Kidney (tissue), 14 donors: ENCODE data around the gene CA4. TPM values are rescaled to one million over a fixed set of nuclear protein-coding genes. Genes with fewer than 3 reads are reported as not detected.
"Not testable (repeated sequence)": the region's sequence is repeated elsewhere in the genome, so short reads cannot be mapped to it uniquely, and the experiment has no call there.

Source experiments
- DNase-seq, 5 donors: peaks; one replicate each; pipeline ENCODE4 v3.0.0-alpha.2; 2013 to 2020
- FAIRE-seq: peaks from 2 replicates; lab custom pipeline; 2012; peaks lifted over from hg19 to GRCh38; lab: Jason Lieb, UNC
- H3K27ac ChIP-seq, 2 donors: one replicate each; pipeline ENCODE4 v1.7.0; 2013; ENCODE audit warnings: low read depth in 2 of 2, low read length in 2 of 2, inconsistent platforms in 1 of 2
- H3K27me3 ChIP-seq: one replicate; pipeline ENCODE4 v1.7.1; 2013; ENCODE audit warnings: low read length, inconsistent platforms; ENCODE audit not compliant: control insufficient read depth, insufficient read depth
- H3K36me3 ChIP-seq, 3 donors: one replicate each; pipeline versions ENCODE4 v1.7.0 to v1.7.1; 2013; ENCODE audit warnings: low read length in 3 of 3, control low read depth in 1 of 3, inconsistent platforms in 1 of 3; ENCODE audit not compliant: insufficient read depth in 3 of 3, control insufficient read depth in 2 of 3
- H3K4me1 ChIP-seq, 3 donors: one replicate each; pipeline versions ENCODE4 v1.7.0 to v1.7.1; 2013; ENCODE audit warnings: low read length in 3 of 3, inconsistent platforms in 1 of 3, low read depth in 1 of 3; ENCODE audit not compliant: control insufficient read depth in 2 of 3, insufficient read depth in 2 of 3
- H3K4me3 ChIP-seq, 3 donors: one replicate each; pipeline versions ENCODE4 v1.7.0 to v1.8.1; 2013; ENCODE audit warnings: low read length in 3 of 3, control low read depth in 1 of 3, inconsistent platforms in 1 of 3
- H3K9ac ChIP-seq, 3 donors: one replicate each; pipeline versions ENCODE4 v1.7.0 to v1.7.1; 2013; ENCODE audit warnings: low read length in 3 of 3, control low read depth in 1 of 3, inconsistent platforms in 1 of 3
- H3K9me3 ChIP-seq, 3 donors: one replicate each; pipeline versions ENCODE4 v1.7.0 to v1.7.1; 2013; ENCODE audit warnings: low read length in 3 of 3, control low read depth in 1 of 3, inconsistent platforms in 1 of 3; ENCODE audit not compliant: control insufficient read depth in 2 of 3, insufficient read depth in 1 of 3
- intact Hi-C: fragments of 100-400 bp; cut with DNase I; formaldehyde crosslinking; loops from one replicate; pipeline ENCODE4 v1.11.1; 2022
- polyA plus RNA-seq: library from polyadenylated mRNA; stranded (reverse); fragments of 350-450 nt; fragmentation: Illumina TruSeq; extraction: RNeasy Lipid Tissue Mini Kit (QIAGEN cat#74804); gene quantifications from one replicate; pipeline ENCODE4 v1.2.3, GENCODE V29; 2014; ENCODE audit warnings: low read depth, low replicate concordance; ENCODE audit not compliant: insufficient read depth
- total RNA-seq: library from RNA; stranded (reverse); fragmentation: NEBNext Ultra II Directional; extraction: Animal tissue kit (Norgen Biotek cat#: 25700); gene quantifications from one replicate; pipeline ENCODE4 v1.2.1, GENCODE V29; 2021
- TF ChIP-seq, protein P1 (sequence below): IDR thresholded peaks from 3 replicates; pipeline ENCODE4 v1.5.1; 2012; ENCODE audit warnings: mild to moderate bottlenecking, moderate library complexity, borderline replicate concordance; ENCODE audit not compliant: insufficient read depth; ENCODE audit errors: extremely low read depth
- donor health status: control.
- donor health status: control.
- donor health status: control.
- donor health status: control.
- donor health status: control.
- donor health status: DM: yes; HTN: yes; CAD: no.
- donor health status: Normal renal cell carcinoma (clear cell type).

The CA4 gene
- total and polyA plus RNA-seq, 2 donors from 2014 or later = 25.3 to 102 TPM

DNA sequence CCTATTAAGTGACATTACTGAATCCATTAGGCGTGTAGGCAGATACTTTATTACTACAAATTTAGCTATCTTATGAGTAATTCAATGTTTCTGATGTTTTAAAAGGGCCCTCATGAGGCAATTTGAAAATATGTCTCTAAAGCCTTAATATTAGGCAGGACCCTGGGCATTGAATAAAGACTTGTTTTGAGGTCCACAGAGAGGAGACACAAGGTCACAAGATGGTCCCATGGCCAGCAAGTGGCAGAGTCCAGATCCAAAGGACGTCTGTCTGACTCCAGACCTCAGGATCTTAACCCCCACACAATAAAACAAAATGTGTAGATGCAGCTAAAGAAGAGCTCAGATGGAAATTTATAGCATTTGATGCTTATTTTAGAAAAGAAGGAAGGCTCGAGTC lies 39.2 kb upstream of the CA4 start:
- Histone ChIP-seq H3K9me3 (no peaks in the 10 kb centered on the region), H3K36me3 (no peaks in the 10 kb centered on the region), H3K27ac (no peak overlapping the region), H3K27me3 (no peaks in the 10 kb centered on the region), H3K4me3 (no peak overlapping the region), H3K4me1 (no peaks in the 10 kb centered on the region), H3K9ac (no peak overlapping the region)
- TF ChIP-seq, protein P1, sequence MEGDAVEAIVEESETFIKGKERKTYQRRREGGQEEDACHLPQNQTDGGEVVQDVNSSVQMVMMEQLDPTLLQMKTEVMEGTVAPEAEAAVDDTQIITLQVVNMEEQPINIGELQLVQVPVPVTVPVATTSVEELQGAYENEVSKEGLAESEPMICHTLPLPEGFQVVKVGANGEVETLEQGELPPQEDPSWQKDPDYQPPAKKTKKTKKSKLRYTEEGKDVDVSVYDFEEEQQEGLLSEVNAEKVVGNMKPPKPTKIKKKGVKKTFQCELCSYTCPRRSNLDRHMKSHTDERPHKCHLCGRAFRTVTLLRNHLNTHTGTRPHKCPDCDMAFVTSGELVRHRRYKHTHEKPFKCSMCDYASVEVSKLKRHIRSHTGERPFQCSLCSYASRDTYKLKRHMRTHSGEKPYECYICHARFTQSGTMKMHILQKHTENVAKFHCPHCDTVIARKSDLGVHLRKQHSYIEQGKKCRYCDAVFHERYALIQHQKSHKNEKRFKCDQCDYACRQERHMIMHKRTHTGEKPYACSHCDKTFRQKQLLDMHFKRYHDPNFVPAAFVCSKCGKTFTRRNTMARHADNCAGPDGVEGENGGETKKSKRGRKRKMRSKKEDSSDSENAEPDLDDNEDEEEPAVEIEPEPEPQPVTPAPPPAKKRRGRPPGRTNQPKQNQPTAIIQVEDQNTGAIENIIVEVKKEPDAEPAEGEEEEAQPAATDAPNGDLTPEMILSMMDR = no peak
- DNase-seq = no peak
- FAIRE-seq = no peak
- intact Hi-C loops = no loop called here

DNA sequence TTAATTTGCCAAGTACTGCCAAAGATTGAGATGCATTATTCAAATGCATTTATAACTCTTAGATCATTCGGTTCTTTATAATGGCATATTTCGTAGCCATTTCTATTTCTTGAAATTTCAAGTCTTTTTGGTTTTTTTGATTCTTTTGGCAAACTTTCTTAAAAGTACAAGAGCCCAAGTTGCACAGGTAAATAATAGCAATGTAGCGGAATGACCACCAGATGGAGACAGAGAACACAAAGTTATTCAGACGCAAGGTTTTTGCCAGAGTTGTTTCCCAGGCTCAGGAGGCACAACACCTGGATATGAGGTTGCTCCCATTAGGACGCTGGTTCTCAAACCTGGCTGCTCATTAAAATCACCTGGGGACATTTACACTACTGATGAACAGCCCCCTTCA lies 38.1 kb upstream of the CA4 start:
- not testable (repeated sequence) for H3K4me3 ChIP-seq, H3K4me1 ChIP-seq

DNA sequence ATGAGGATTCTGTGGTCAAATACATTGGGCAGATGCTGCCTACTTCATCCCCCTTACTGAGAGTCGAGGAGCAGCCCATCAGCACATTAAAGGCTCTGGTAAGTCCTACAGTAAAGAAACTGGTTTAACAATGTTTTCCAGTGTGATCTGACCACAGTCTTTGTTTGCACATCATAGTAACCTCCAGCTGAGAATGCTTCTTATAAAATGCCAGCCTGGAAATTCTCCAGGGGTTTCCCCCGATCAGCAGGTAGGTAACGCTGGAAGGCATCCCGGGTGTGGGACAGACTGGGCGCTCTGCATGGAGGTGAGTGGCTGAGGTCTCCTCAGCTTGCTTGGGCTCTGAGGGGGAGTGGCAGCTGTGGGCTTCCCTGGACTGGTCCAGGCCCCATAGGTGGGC lies 34.4 kb upstream of the CA4 start:
- H3K27me3 ChIP-seq, H3K9ac ChIP-seq, intact Hi-C loops, H3K36me3 ChIP-seq, H3K27ac ChIP-seq, DNase-seq, FAIRE-seq, H3K4me3 ChIP-seq, H3K9me3 ChIP-seq, H3K4me1 ChIP-seq: not testable (repeated sequence)

More for the DNA sequence above, 38.1 kb upstream of the CA4 start:
- DNase-seq, intact Hi-C loops, H3K27ac ChIP-seq, H3K27me3 ChIP-seq, H3K36me3 ChIP-seq, H3K9me3 ChIP-seq, H3K9ac ChIP-seq: not testable (repeated sequence)
- peak; percentile 97 for FAIRE-seq

DNA sequence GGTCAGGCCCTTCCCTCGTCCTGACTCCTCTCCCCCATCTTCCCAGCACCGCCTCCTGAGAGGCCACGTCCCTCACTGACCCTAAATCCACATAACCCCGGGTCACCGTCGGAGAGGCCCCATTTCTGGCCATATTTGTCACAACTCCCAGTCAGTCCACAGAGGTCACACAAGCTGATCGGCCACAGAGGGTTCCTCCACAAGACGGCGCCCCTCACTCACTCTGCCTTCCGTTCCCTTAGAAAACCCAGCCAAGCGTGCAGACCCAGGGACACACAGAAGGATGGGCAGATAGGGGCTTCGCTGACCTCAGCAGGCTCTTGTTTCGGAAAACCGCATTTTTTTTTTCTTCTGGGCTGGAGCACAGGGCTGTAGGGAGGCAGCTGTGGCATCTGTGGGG lies 33.6 kb upstream of the CA4 start:
- H3K27ac ChIP-seq, H3K9ac ChIP-seq, H3K27me3 ChIP-seq, H3K4me3 ChIP-seq, intact Hi-C loops, DNase-seq, H3K9me3 ChIP-seq, FAIRE-seq, H3K4me1 ChIP-seq, H3K36me3 ChIP-seq: not testable (repeated sequence)

DNA sequence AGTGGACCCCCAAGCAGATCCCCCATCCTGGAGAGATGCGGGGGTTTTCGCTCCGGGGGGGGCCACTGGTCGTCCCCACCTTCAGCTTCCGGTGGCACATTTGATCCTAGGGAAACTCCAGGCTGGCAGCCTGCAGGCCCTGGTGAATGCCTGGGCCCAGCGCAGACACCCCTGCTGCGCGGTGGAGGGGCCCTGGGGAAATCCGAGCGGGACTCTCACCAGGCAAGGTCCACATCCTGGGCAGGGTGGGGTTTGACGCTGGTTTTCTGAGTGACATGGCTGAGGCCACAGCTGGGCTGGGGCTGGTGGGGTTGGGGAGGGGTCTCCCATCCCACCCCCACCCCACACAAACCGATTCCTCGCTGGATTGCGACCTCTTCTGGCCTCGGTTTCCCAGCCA lies 30.6 kb upstream of the CA4 start:
- intact Hi-C loops, H3K27me3 ChIP-seq, H3K36me3 ChIP-seq, FAIRE-seq, H3K9me3 ChIP-seq, H3K27ac ChIP-seq, DNase-seq, H3K4me3 ChIP-seq, H3K4me1 ChIP-seq, H3K9ac ChIP-seq: not testable (repeated sequence)

DNA sequence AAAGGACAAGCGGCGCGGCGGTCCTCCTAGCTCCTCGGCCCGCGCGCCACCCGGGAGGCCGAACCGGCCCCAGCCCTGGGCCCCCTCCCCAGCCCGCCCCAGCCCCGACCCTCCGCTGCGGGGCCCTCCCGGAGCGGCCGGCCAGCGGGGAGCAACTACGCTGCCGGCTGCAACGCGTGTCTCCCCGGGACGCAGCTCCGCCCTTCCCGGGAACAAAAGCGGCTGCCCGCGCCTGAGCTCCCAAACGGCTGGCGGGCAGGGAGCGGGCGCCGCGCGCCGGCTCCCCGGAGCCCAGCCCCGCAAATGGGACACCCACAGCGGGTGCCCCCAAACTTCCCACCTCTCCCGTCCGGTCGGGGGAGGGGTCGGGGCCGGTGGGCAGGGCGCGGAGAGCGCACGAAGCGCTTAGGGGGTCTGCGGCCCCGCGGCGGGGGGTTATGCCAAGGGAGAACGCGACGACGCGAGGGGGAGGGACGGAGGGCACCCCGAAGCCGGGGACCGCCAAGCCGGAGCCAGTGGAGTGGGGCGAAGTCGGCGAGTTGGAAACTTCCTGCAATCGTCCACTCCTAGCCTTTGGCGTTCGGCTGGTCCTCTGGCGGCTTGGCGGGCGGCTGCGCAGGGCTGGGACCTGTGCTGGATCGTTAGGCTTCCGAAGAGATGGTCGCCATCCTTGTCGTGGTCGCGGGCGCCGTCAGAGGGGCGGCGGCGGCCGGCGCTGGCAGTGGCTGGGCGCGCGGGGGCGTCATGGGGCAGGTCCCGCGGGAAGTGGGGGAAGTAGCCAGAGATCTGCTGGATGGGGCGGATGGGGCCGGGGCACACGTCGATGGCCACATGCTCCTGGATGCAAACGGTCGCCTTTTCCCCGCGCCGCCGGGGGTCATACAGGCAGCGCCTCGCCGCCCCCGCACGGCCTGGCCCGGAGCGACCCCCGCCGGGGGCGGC lies 29.7 kb upstream of the CA4 start:
- FAIRE-seq, H3K9ac ChIP-seq, H3K9me3 ChIP-seq, H3K4me1 ChIP-seq, H3K27me3 ChIP-seq, H3K27ac ChIP-seq, DNase-seq, H3K4me3 ChIP-seq, H3K36me3 ChIP-seq, intact Hi-C loops: not testable (repeated sequence)
